Endothelial cell of umbilical vein (primary cell): Measurements from ENCODE around the gene LRP5.

Source experiments
- CTCF ChIP-seq, 2 donors: IDR thresholded peaks; 1 replicate in 1 of 2; 2 replicates in 1 of 2; pipeline ENCODE4 v1.5.1; 2011; ENCODE audit warnings: low read length in 2 of 2, mild to moderate bottlenecking in 2 of 2, moderate library complexity in 2 of 2, control low read depth in 1 of 2, inconsistent platforms in 1 of 2, low read depth in 1 of 2; ENCODE audit not compliant: insufficient read depth in 1 of 2; ENCODE audit errors: extremely low read depth in 1 of 2
- EZH2 ChIP-seq: IDR thresholded peaks from 2 replicates; pipeline ENCODE4 v1.6.1; 2012; ENCODE audit warnings: borderline replicate concordance, low read depth, mild to moderate bottlenecking, moderate library complexity, low read length, inconsistent platforms; ENCODE audit not compliant: severe bottlenecking
- FOS ChIP-seq: IDR thresholded peaks from 2 replicates; pipeline ENCODE4 v1.6.1; 2011; ENCODE audit warnings: mild to moderate bottlenecking, low read length, moderate library complexity, borderline replicate concordance; ENCODE audit not compliant: insufficient read depth
- GATA2 ChIP-seq: IDR thresholded peaks from 2 replicates; pipeline ENCODE4 v1.7.0; 2011; ENCODE audit warnings: low read depth, mild to moderate bottlenecking, moderate library complexity, mixed read lengths, low read length; ENCODE audit not compliant: insufficient read length, insufficient read depth
- JUN ChIP-seq: IDR thresholded peaks from 2 replicates; pipeline ENCODE4 v1.6.1; 2011; ENCODE audit warnings: borderline replicate concordance, low read depth; ENCODE audit not compliant: insufficient read length, insufficient read depth
- MAX ChIP-seq: IDR thresholded peaks from 2 replicates; pipeline ENCODE4 v1.6.1; 2011; ENCODE audit not compliant: insufficient read depth, insufficient read length
- MYC ChIP-seq: IDR thresholded peaks from one replicate; pipeline ENCODE4 v1.6.1; 2011; ENCODE audit warnings: mild to moderate bottlenecking, low read depth, low read length
- POLR2A ChIP-seq: IDR thresholded peaks from 2 replicates; pipeline ENCODE4 v1.6.1; 2012; ENCODE audit warnings: low read depth, mild to moderate bottlenecking, control low read depth, low read length
- POLR2AphosphoS5 ChIP-seq: IDR thresholded peaks from 2 replicates; pipeline ENCODE4 v1.6.1; 2012; ENCODE audit warnings: low read depth, mild to moderate bottlenecking, control low read depth, low read length, moderate library complexity; ENCODE audit not compliant: insufficient read depth

GRCh38 chr11:68386331-68386978 is 74.1 kb downstream of the LRP5 start:
- no peak for TF ChIP-seq MAX
- TF ChIP-seq POLR2A = no peak
- TF ChIP-seq CTCF (IDR thresholded peaks at IDR 0.05; ENCODE audit: extremely low read depth in 1 of 2, insufficient read depth in 1 of 2, low read depth in 1 of 2, low read length in 2 of 2) = no peak
- no peak for TF ChIP-seq JUN
- TF ChIP-seq EZH2 = no peak
- no peak for TF ChIP-seq GATA2
- TF ChIP-seq POLR2AphosphoS5 = no peak
- no peak for TF ChIP-seq MYC
- TF ChIP-seq FOS = no peak
